ENCODE data around the gene RAP1GAP2. TPM values are rescaled to one million over a fixed set of nuclear protein-coding genes. Genes with fewer than 3 reads are reported as not detected.
"Not testable (repeated sequence)": the region's sequence is repeated elsewhere in the genome, so short reads cannot be mapped to it uniquely, and the experiment has no call there.

RAP1GAP2 gene
- total RNA-seq, 2 donors from 2014 or later, result 77.3 to 109 TPM

- ATAC-seq (no peak), DNase-seq (no peak)
- no peaks in the 10 kb centered on the region for H3K9me3 ChIP-seq (ENCODE audit: control insufficient read depth, low read length, poor library complexity, severe bottlenecking)
- H3K4me1 Mint-ChIP-seq, result peaks cover 31% of the 10 kb centered on the region
- peaks cover 2% of the 10 kb centered on the region for H3K36me3 Mint-ChIP-seq (ENCODE audit: low read depth)
- H3K4me3 Mint-ChIP-seq, result no peak overlapping the region
- H3K27me3 Mint-ChIP-seq, result no peaks in the 10 kb centered on the region
- peak overlapping the region; percentile 57 for H3K27ac Mint-ChIP-seq
Measured at GRCh38 chr17:2874189-2874686, 78.0 kb downstream of the RAP1GAP2 start.

GRCh38 chr17:2875608-2876007, 79.4 kb downstream of the RAP1GAP2 start:
- Mint-ChIP-seq H3K27ac (peak overlapping the region; percentile 61), H3K4me1 (peaks cover 38% of the 10 kb centered on the region), H3K36me3 (ENCODE audit: low read depth) (peaks cover 2% of the 10 kb centered on the region), H3K27me3 (no peaks in the 10 kb centered on the region), H3K4me3 (no peak overlapping the region)
- DNase-seq (no peak), ATAC-seq (no peak)
- no peaks in the 10 kb centered on the region for H3K9me3 ChIP-seq (ENCODE audit: control insufficient read depth, low read length, poor library complexity, severe bottlenecking)

- H3K36me3 Mint-ChIP-seq (ENCODE audit: low read depth), result peaks cover 2% of the 10 kb centered on the region
- peaks cover 34% of the 10 kb centered on the region for H3K4me1 Mint-ChIP-seq
- H3K27ac Mint-ChIP-seq, result peak overlapping the region; percentile 61
- H3K9me3 ChIP-seq (ENCODE audit: control insufficient read depth, low read length, poor library complexity, severe bottlenecking), result no peaks in the 10 kb centered on the region
- no peaks in the 10 kb centered on the region for H3K27me3 Mint-ChIP-seq
- ATAC-seq, result no peak
- H3K4me3 Mint-ChIP-seq, result no peak overlapping the region
- no peak for DNase-seq
Measured at GRCh38 chr17:2876467-2876866, 80.2 kb downstream of the RAP1GAP2 start.

- peaks cover 45% of the 10 kb centered on the region for H3K4me1 Mint-ChIP-seq
- no peaks in the 10 kb centered on the region for H3K27me3 Mint-ChIP-seq
- no peak overlapping the region for H3K27ac Mint-ChIP-seq
Measured at GRCh38 chr17:2878751-2879254, 82.6 kb downstream of the RAP1GAP2 start.

GRCh38 chr17:2880050-2880449, 83.8 kb downstream of the RAP1GAP2 start:
- peaks cover 39% of the 10 kb centered on the region for H3K4me1 Mint-ChIP-seq
- no peak overlapping the region for H3K4me3 Mint-ChIP-seq
- ATAC-seq (no peak), DNase-seq (no peak)
- H3K36me3 Mint-ChIP-seq (ENCODE audit: low read depth), result peaks cover 2% of the 10 kb centered on the region
- H3K9me3 ChIP-seq (ENCODE audit: control insufficient read depth, low read length, poor library complexity, severe bottlenecking), result no peaks in the 10 kb centered on the region
- no peak overlapping the region for H3K27ac Mint-ChIP-seq
- no peaks in the 10 kb centered on the region for H3K27me3 Mint-ChIP-seq

More at GRCh38 chr17:2878751-2879254, 82.6 kb downstream of the RAP1GAP2 start:
- Mint-ChIP-seq H3K36me3 (ENCODE audit: low read depth) (peaks cover 2% of the 10 kb centered on the region), H3K4me3 (no peak overlapping the region)
- no peaks in the 10 kb centered on the region for H3K9me3 ChIP-seq (ENCODE audit: control insufficient read depth, low read length, poor library complexity, severe bottlenecking)
- no peak for DNase-seq
- ATAC-seq, result no peak

- ATAC-seq (no peak), DNase-seq (no peak)
- no peaks in the 10 kb centered on the region for H3K9me3 ChIP-seq (ENCODE audit: control insufficient read depth, low read length, poor library complexity, severe bottlenecking)
- Mint-ChIP-seq H3K27me3 (no peaks in the 10 kb centered on the region), H3K4me1 (peaks cover 32% of the 10 kb centered on the region), H3K4me3 (no peak overlapping the region), H3K36me3 (ENCODE audit: low read depth) (no peaks in the 10 kb centered on the region), H3K27ac (no peak overlapping the region)
Measured at GRCh38 chr17:2881295-2881694, 85.1 kb downstream of the RAP1GAP2 start.

GRCh38 chr17:2883544-2884213, 87.4 kb downstream of the RAP1GAP2 start:
- DNase-seq (no peak), ATAC-seq (no peak)
- Mint-ChIP-seq H3K27ac (peak overlapping the region; percentile 85), H3K4me1 (peaks cover 26% of the 10 kb centered on the region), H3K4me3 (no peak overlapping the region), H3K36me3 (ENCODE audit: low read depth) (peaks cover 2% of the 10 kb centered on the region), H3K27me3 (no peaks in the 10 kb centered on the region)
- H3K9me3 ChIP-seq (ENCODE audit: control insufficient read depth, low read length, poor library complexity, severe bottlenecking), result no peaks in the 10 kb centered on the region

- no peaks in the 10 kb centered on the region for H3K9me3 ChIP-seq (ENCODE audit: control insufficient read depth, low read length, poor library complexity, severe bottlenecking)
- H3K4me3 Mint-ChIP-seq, result no peak overlapping the region
- no peak for ATAC-seq
- H3K36me3 Mint-ChIP-seq (ENCODE audit: low read depth), result peaks cover 2% of the 10 kb centered on the region
- DNase-seq, result no peak
- H3K27ac Mint-ChIP-seq, result no peak overlapping the region
- no peaks in the 10 kb centered on the region for H3K27me3 Mint-ChIP-seq
- H3K4me1 Mint-ChIP-seq, result peaks cover 29% of the 10 kb centered on the region
Measured at GRCh38 chr17:2885733-2886132, 89.5 kb downstream of the RAP1GAP2 start.

GRCh38 chr17:2888326-2888725, 92.1 kb downstream of the RAP1GAP2 start:
- H3K9me3 ChIP-seq (ENCODE audit: control insufficient read depth, low read length, poor library complexity, severe bottlenecking), result no peaks in the 10 kb centered on the region
- Mint-ChIP-seq H3K4me3 (no peak overlapping the region), H3K27ac (peak overlapping the region; percentile 60), H3K27me3 (no peaks in the 10 kb centered on the region), H3K36me3 (ENCODE audit: low read depth) (peaks cover 8% of the 10 kb centered on the region), H3K4me1 (peaks cover 34% of the 10 kb centered on the region)
- ATAC-seq, result no peak
- DNase-seq, result no peak

- H3K4me3 Mint-ChIP-seq, result no peak overlapping the region
- peaks cover 27% of the 10 kb centered on the region for H3K4me1 Mint-ChIP-seq
- H3K27me3 Mint-ChIP-seq, result no peaks in the 10 kb centered on the region
- ATAC-seq, result no peak
- DNase-seq, result no peak
- H3K36me3 Mint-ChIP-seq (ENCODE audit: low read depth), result peaks cover 8% of the 10 kb centered on the region
- no peaks in the 10 kb centered on the region for H3K9me3 ChIP-seq (ENCODE audit: control insufficient read depth, low read length, poor library complexity, severe bottlenecking)
- H3K27ac Mint-ChIP-seq, result peak overlapping the region; percentile 60
Measured at GRCh38 chr17:2889256-2889655, 93.0 kb downstream of the RAP1GAP2 start.

GRCh38 chr17:2890778-2891177, 94.5 kb downstream of the RAP1GAP2 start:
- not testable (repeated sequence) for H3K27ac Mint-ChIP-seq; ATAC-seq; DNase-seq; H3K4me3 Mint-ChIP-seq; H3K9me3 ChIP-seq (ENCODE audit: control insufficient read depth, low read length, poor library complexity, severe bottlenecking); H3K27me3 Mint-ChIP-seq; H3K36me3 Mint-ChIP-seq (ENCODE audit: low read depth)
- H3K4me1 Mint-ChIP-seq, result peaks cover 34% of the 10 kb centered on the region

- H3K4me1 Mint-ChIP-seq, result peaks cover 41% of the 10 kb centered on the region
- peak overlapping the region; percentile 31 for H3K4me3 Mint-ChIP-seq
- no peaks in the 10 kb centered on the region for H3K27me3 Mint-ChIP-seq
- ATAC-seq, result no peak
- H3K9me3 ChIP-seq (ENCODE audit: control insufficient read depth, low read length, poor library complexity, severe bottlenecking), result no peaks in the 10 kb centered on the region
- no peak for DNase-seq
- peaks cover 8% of the 10 kb centered on the region for H3K36me3 Mint-ChIP-seq (ENCODE audit: low read depth)
- peak overlapping the region; percentile 74 for H3K27ac Mint-ChIP-seq
Measured at GRCh38 chr17:2892305-2892971, 96.2 kb downstream of the RAP1GAP2 start.

- H3K27ac Mint-ChIP-seq, result no peak overlapping the region
- no peak for ATAC-seq
- peaks cover 38% of the 10 kb centered on the region for H3K4me1 Mint-ChIP-seq
- no peaks in the 10 kb centered on the region for H3K27me3 Mint-ChIP-seq
- H3K4me3 Mint-ChIP-seq, result no peak overlapping the region
- H3K36me3 Mint-ChIP-seq (ENCODE audit: low read depth), result peaks cover 5% of the 10 kb centered on the region
- DNase-seq, result no peak
- H3K9me3 ChIP-seq (ENCODE audit: control insufficient read depth, low read length, poor library complexity, severe bottlenecking), result no peaks in the 10 kb centered on the region
Measured at GRCh38 chr17:2893422-2893914, 97.2 kb downstream of the RAP1GAP2 start.
